OCI-LY7 (cell line): ENCODE data around the gene KIT. TPM values are rescaled to one million over a fixed set of nuclear protein-coding genes. Genes with fewer than 3 reads are reported as not detected.
"Not testable (repeated sequence)": the region's sequence is repeated elsewhere in the genome, so short reads cannot be mapped to it uniquely, and the experiment has no call there.

Experiments
- BruUV-seq: library from RNA; stranded (reverse); fragments of 400-500 nt; replicated peaks from 2 replicates; lab custom pipeline; 2021; lab: Mats Ljungman, UMichigan
- CTCF ChIA-PET: fragments of 300-600 bp; sonication (Branson Sonifier 250); formaldehyde crosslinking; loops from one replicate; lab custom pipeline; 2022; ENCODE audit warnings: antibody characterized with exemption; ENCODE audit not compliant: unreplicated experiment; lab: Charles Lee
- POLR2A ChIA-PET: fragments of 300-600 bp; sonication (Branson Sonifier 250); formaldehyde crosslinking; loops from one replicate; lab custom pipeline; 2022; ENCODE audit warnings: antibody characterized with exemption; lab: Charles Lee
- DNase-seq: peaks from one replicate; pipeline ENCODE4 v3.0.0-alpha.2; 2015; ENCODE audit warnings: low spot score
- H2AFZ ChIP-seq: fragments of 200-600 bp; sonication (generic), shearing (Covaris generic); 2 replicates; pipeline ENCODE4 v1.6.1; 2014; ENCODE audit warnings: mild to moderate bottlenecking, antibody characterized with exemption, low read length, moderate library complexity
- H3K27ac ChIP-seq: fragments of 200-600 bp; sonication (generic); 2 replicates; pipeline ENCODE4 v1.5.1; 2014; ENCODE audit warnings: mixed run types, low read depth, mild to moderate bottlenecking, moderate library complexity, low read length, inconsistent platforms; ENCODE audit not compliant: poor library complexity, severe bottlenecking
- H3K36me3 ChIP-seq: fragments of 200-600 bp; sonication (generic); 2 replicates; pipeline ENCODE4 v1.6.1; 2014; ENCODE audit warnings: mild to moderate bottlenecking, antibody characterized with exemption, low read length, moderate library complexity, mixed read lengths; ENCODE audit not compliant: insufficient read depth
- H3K4me1 ChIP-seq: fragments of 200-600 bp; sonication (generic); 2 replicates; pipeline ENCODE4 v1.5.1; 2014; ENCODE audit warnings: mild to moderate bottlenecking, low read length; ENCODE audit not compliant: insufficient read depth, poor library complexity, severe bottlenecking
- H3K4me2 ChIP-seq: fragments of 200-600 bp; sonication (generic); 2 replicates; pipeline ENCODE4 v1.6.1; 2014; ENCODE audit warnings: mild to moderate bottlenecking, low read length
- H3K4me3 ChIP-seq: fragments of 200-600 bp; sonication (generic); 2 replicates; pipeline ENCODE4 v1.5.1; 2014; ENCODE audit warnings: mild to moderate bottlenecking, low read depth, low read length; ENCODE audit not compliant: poor library complexity, severe bottlenecking
- H3K79me2 ChIP-seq: fragments of 200-600 bp; sonication (generic); 2 replicates; pipeline ENCODE4 v1.6.1; 2016; ENCODE audit warnings: low read depth, mild to moderate bottlenecking, low read length, moderate library complexity, mixed read lengths; ENCODE audit not compliant: insufficient read depth
- H3K9me2 ChIP-seq: fragments of 200-600 bp; sonication (generic); 2 replicates; pipeline ENCODE4 v1.6.1; 2016; ENCODE audit warnings: mild to moderate bottlenecking, low read length, mixed read lengths; ENCODE audit not compliant: insufficient read depth
- H3K9me3 ChIP-seq: fragments of 200-600 bp; sonication (generic); 2 replicates; pipeline ENCODE4 v1.6.1; 2014; ENCODE audit warnings: mild to moderate bottlenecking, mixed run types, low read length, mixed read lengths
- H4K20me1 ChIP-seq: fragments of 200-600 bp; sonication (generic); 2 replicates; pipeline ENCODE4 v1.6.1; 2014; ENCODE audit warnings: mild to moderate bottlenecking, antibody characterized with exemption, low read length, moderate library complexity, mixed read lengths; ENCODE audit not compliant: insufficient read depth
- EZH2phosphoT487 ChIP-seq: fragments of 200-600 bp; sonication (generic); IDR thresholded peaks from 2 replicates; pipeline ENCODE4 v1.6.1; 2018; ENCODE audit warnings: low read depth, borderline replicate concordance, mild to moderate bottlenecking, mixed run types, antibody characterized with exemption, low read length, moderate library complexity, mixed read lengths
- intact Hi-C: fragments of 100-400 bp; cut with micrococcal nuclease; formaldehyde crosslinking; loops from one replicate; pipeline ENCODE4 v1.10.0; 2022; ENCODE audit not compliant: unreplicated experiment
- total RNA-seq, 2 experiments: library from RNA; depleted of rRNA in 1 of 2; stranded (reverse); fragments of >200 nt in 1 of 2; shearing (Covaris generic) in 1 of 2; gene quantifications; 2 replicates each; pipeline ENCODE4 v1.2.3, GENCODE V29; 2014 to 2022
- TF ChIP-seq, protein P1 (sequence below): fragments of 200-600 bp; sonication (generic); conservative IDR thresholded peaks from 2 replicates; pipeline ENCODE4 v1.5.1; 2014; ENCODE audit warnings: mild to moderate bottlenecking, antibody characterized with exemption, low read length, moderate library complexity, mixed read lengths

KIT gene
- total RNA-seq, 2 experiments from 2014 or later, result not detected

DNA sequence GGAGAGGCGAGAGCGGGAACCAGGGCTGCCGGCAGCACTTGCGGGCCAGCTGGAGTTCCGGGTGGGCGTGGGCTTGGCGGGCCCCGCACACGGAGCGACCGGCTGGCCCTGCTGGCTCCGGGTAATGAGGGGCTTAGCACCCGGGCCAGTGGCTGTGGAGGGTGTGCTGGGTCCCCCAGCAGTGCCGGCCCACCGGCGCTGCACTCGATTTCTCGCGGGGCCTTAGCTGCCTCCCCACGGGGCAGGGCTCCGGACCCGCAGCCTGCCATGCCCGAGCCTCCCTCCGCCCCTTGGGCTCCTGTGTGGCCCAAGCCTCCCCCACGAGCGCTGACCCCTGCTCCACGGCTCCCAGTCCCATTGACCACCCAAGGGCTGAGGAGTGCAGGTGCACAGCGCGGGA lies 25.2 kb upstream of the KIT start:
- CTCF ChIA-PET, result no interaction called here
- H3K9me3 ChIP-seq, result no peaks in the 10 kb centered on the region
- H3K4me2 ChIP-seq, result no peak overlapping the region
- no peaks in the 10 kb centered on the region for H3K9me2 ChIP-seq
- TF ChIP-seq EZH2phosphoT487, result no peak
- TF ChIP-seq, protein P1, sequence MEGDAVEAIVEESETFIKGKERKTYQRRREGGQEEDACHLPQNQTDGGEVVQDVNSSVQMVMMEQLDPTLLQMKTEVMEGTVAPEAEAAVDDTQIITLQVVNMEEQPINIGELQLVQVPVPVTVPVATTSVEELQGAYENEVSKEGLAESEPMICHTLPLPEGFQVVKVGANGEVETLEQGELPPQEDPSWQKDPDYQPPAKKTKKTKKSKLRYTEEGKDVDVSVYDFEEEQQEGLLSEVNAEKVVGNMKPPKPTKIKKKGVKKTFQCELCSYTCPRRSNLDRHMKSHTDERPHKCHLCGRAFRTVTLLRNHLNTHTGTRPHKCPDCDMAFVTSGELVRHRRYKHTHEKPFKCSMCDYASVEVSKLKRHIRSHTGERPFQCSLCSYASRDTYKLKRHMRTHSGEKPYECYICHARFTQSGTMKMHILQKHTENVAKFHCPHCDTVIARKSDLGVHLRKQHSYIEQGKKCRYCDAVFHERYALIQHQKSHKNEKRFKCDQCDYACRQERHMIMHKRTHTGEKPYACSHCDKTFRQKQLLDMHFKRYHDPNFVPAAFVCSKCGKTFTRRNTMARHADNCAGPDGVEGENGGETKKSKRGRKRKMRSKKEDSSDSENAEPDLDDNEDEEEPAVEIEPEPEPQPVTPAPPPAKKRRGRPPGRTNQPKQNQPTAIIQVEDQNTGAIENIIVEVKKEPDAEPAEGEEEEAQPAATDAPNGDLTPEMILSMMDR, result no peak
- no peak overlapping the region for H2AFZ ChIP-seq
- POLR2A ChIA-PET, result interaction anchor here (0.8 kb wide), 1 partner anchor 8 kb away, joined by 3 read pairs; no protein-coding TSS in a partner anchor
- H3K27ac ChIP-seq, result no peak overlapping the region
- no peaks in the 10 kb centered on the region for H3K79me2 ChIP-seq
- no peak overlapping the region for H3K4me3 ChIP-seq
- no TSS peak for BruUV-seq
- no peaks in the 10 kb centered on the region for H4K20me1 ChIP-seq
- H3K4me1 ChIP-seq, result no peaks in the 10 kb centered on the region
- intact Hi-C loops, result no loop called here
- H3K36me3 ChIP-seq, result no peaks in the 10 kb centered on the region
- DNase-seq, result no peak

DNA sequence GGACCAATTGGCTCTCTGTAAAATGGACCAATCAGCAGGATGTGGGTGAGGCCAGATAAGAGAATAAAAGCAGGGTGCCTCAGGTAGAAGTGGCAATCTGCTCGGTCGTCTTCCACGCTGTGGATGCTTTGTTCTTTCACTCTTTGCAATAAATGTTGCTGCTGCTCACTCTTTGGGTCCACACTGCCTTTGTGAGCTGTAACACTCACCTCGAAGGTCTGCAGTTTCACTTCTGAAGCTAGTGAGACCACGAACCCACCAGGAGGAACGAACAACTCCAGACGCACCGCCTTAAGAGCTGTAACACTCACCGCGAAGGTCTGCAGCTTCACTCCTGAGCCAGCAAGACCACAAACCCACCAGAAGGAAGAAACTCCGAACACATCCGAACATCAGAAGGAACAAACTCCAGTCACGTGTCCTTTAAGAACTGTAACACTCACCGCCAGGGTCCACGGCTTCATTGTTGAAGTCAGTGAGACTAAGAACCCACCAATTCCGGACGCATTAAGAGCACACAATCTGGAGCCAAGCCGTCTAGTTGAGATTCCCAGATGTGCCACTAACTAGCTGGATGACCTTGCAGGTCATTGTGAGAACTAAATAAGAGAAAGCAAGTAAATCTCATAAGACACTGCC lies 24.5 kb upstream of the KIT start:
- H3K4me2 ChIP-seq, DNase-seq, H3K79me2 ChIP-seq, H3K9me2 ChIP-seq, H3K4me1 ChIP-seq, H3K4me3 ChIP-seq, H3K36me3 ChIP-seq, H3K27ac ChIP-seq, CTCF ChIA-PET, H2AFZ ChIP-seq, POLR2A ChIA-PET, intact Hi-C loops, H3K9me3 ChIP-seq, BruUV-seq, H4K20me1 ChIP-seq: not testable (repeated sequence)

DNA sequence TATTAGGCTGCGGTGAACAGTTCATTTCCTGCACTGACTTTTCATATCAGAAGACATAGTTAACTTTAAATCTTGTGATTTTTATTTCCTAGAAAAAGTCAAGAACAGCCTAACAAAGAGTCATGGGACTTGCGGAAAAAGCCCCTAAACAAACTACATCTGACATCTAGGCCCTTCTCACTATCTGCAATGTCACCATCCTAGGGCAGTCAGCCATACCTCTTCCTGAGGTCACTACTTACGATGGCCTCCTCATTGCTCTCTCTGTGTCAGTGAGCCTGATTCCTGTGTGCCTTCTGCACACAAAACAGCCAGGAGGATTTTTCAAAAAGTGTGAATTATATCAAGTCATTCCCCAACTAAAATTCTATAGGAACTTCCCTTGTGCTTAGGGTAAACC lies 22.4 kb upstream of the KIT start:
- Histone ChIP-seq H3K4me1 (no peaks in the 10 kb centered on the region), H3K27ac (no peak overlapping the region), H3K9me3 (no peaks in the 10 kb centered on the region), H2AFZ (no peak overlapping the region), H3K36me3 (no peaks in the 10 kb centered on the region), H3K4me2 (no peak overlapping the region), H4K20me1 (no peaks in the 10 kb centered on the region), H3K4me3 (no peak overlapping the region), H3K79me2 (no peaks in the 10 kb centered on the region), H3K9me2 (no peaks in the 10 kb centered on the region)
- DNase-seq, result no peak
- ChIA-PET POLR2A (no interaction called here), CTCF (no interaction called here)
- intact Hi-C loops, result no loop called here
- BruUV-seq, result no TSS peak
- TF ChIP-seq EZH2phosphoT487, result no peak
- TF ChIP-seq, protein P1, result no peak
